Subcutaneous adipose tissue (tissue), 4 donors: Measurements from ENCODE around the gene CCDC150. TPM values are rescaled to one million over a fixed set of nuclear protein-coding genes. Genes with fewer than 3 reads are reported as not detected.

Experiments used
- CTCF ChIP-seq: fragments of 450-650 bp; IDR thresholded peaks from one replicate; pipeline ENCODE4 v1.5.1; 2016; ENCODE audit warnings: low read depth, mild to moderate bottlenecking, control low read depth, antibody characterized with exemption, moderate library complexity
- total RNA-seq, 4 donors: library from RNA; depleted of rRNA; stranded (reverse); fragments of >200 nt; gene quantifications; one replicate each; pipeline ENCODE4 v1.1.0, GENCODE V29; 2016

Gene CCDC150
- total RNA-seq: 1 to 10 TPM; 1.3 to 2.7 (median 2.5) TPM

GRCh38 chr2:196639180-196640030 lies at the start of gene CCDC150:
TSS of gene CCDC150 (plus strand) at chr2:196639715. CDS start at chr2:196639767, 52 bp downstream.
- no peak for TF ChIP-seq CTCF

GRCh38 chr2:196590286-196590685 lies 49.2 kb upstream of the CCDC150 start:
- no peak for TF ChIP-seq CTCF

- TF ChIP-seq CTCF: no peak
These were observed 48.5 kb upstream of the CCDC150 start for GRCh38 chr2:196591004-196591403.

- TF ChIP-seq CTCF: no peak
These were observed 47.9 kb upstream of the CCDC150 start for GRCh38 chr2:196591621-196592022.

- no peak for TF ChIP-seq CTCF
These were observed 47.1 kb upstream of the CCDC150 start for GRCh38 chr2:196592331-196592910.

- TF ChIP-seq CTCF: no peak
These were observed 46.3 kb upstream of the CCDC150 start, which contains the start of gene HECW2 for GRCh38 chr2:196592911-196593881. TSS of gene HECW2 (minus strand) at chr2:196593554.

- no peak for TF ChIP-seq CTCF
These were observed 45.4 kb upstream of the CCDC150 start for GRCh38 chr2:196594158-196594557.
